HCT116 (cell line): ENCODE data around the gene PCDHGA4.

ENCODE experiments used
- CTCF ChIP-seq, 3 experiments: fragments of 200-600 bp in 1 of 3; sonication (generic) in 1 of 3; IDR thresholded peaks in 2 of 3; conservative IDR thresholded peaks in 1 of 3; 2 replicates each; pipeline ENCODE4 v1.5.1; 2012 to 2017; ENCODE audit warnings: low read depth in 2 of 3, low read length in 2 of 3, antibody characterized with exemption in 1 of 3, borderline replicate concordance in 1 of 3, control low read depth in 1 of 3, mild to moderate bottlenecking in 1 of 3, mixed read lengths in 1 of 3, mixed run types in 1 of 3, moderate library complexity in 1 of 3; ENCODE audit not compliant: insufficient read depth in 1 of 3
- EZH2 ChIP-seq: fragments of 200-600 bp; sonication (generic); IDR thresholded peaks from 2 replicates; pipeline ENCODE4 v1.6.1; 2017; ENCODE audit warnings: antibody characterized with exemption, mixed run types
- POLR2A ChIP-seq: IDR thresholded peaks from 2 replicates; pipeline ENCODE4 v1.7.0; 2011; ENCODE audit warnings: borderline replicate concordance; ENCODE audit not compliant: insufficient read depth, insufficient read length; ENCODE audit errors: extremely low read depth
- POLR2AphosphoS5 ChIP-seq: IDR thresholded peaks from 2 replicates; pipeline ENCODE4 v1.6.1; 2011; ENCODE audit warnings: mild to moderate bottlenecking, low read depth, low read length, moderate library complexity
- SIN3A ChIP-seq: IDR thresholded peaks from 2 replicates; pipeline ENCODE4 v1.6.1; 2012; ENCODE audit warnings: low read depth

DNA sequence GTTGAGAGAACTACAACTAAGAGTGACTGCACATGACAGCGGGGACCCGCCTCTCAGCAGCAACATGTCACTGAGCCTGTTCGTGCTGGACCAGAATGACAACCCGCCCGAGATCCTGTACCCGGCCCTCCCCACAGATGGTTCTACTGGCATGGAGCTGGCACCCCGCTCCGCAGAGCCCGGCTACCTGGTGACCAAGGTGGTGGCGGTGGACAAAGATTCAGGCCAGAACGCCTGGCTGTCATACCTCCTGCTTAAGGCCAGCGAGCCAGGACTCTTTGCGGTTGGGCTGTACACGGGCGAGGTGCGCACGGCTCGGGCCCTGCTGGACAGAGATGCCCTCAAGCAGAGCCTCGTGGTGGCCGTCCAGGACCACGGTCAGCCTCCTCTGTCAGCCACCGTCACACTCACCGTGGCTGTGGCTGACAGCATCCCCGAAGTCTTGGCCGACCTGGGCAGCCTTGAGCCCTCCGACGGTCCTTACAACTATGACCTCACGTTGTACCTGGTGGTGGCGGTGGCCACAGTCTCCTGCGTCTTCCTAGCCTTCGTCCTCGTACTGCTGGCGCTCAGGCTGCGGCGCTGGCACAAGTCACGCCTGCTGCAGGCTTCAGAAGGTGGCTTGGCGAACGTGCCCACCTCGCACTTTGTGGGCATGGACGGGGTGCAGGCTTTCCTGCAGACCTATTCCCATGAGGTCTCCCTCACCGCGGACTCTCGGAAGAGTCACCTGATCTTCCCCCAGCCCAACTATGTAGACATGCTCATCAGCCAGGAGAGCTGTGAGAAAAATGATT, 29.8 kb downstream of the PCDHGA4 start:
- TF ChIP-seq CTCF (IDR thresholded peaks at IDR 0.05 in 2 of 3, conservative IDR thresholded peaks at IDR 0.05 in 1 of 3; ENCODE audit: borderline replicate concordance in 1 of 3, insufficient read depth in 1 of 3, low read depth in 2 of 3, low read length in 2 of 3) (no peak), EZH2 (no peak), SIN3A (no peak), POLR2A (no peak), POLR2AphosphoS5 (no peak)
